ENCODE measurements around the gene EGR2. TPM values are rescaled to one million over a fixed set of nuclear protein-coding genes. Genes with fewer than 3 reads are reported as not detected.

EGR2 gene
- total and polyA plus RNA-seq, 10 of the 15 experiments (the other 5 are each of a cell fraction or from before 2014, with no cell fraction given): 8.3 to 56.5 (median 16.2) TPM

DNA sequence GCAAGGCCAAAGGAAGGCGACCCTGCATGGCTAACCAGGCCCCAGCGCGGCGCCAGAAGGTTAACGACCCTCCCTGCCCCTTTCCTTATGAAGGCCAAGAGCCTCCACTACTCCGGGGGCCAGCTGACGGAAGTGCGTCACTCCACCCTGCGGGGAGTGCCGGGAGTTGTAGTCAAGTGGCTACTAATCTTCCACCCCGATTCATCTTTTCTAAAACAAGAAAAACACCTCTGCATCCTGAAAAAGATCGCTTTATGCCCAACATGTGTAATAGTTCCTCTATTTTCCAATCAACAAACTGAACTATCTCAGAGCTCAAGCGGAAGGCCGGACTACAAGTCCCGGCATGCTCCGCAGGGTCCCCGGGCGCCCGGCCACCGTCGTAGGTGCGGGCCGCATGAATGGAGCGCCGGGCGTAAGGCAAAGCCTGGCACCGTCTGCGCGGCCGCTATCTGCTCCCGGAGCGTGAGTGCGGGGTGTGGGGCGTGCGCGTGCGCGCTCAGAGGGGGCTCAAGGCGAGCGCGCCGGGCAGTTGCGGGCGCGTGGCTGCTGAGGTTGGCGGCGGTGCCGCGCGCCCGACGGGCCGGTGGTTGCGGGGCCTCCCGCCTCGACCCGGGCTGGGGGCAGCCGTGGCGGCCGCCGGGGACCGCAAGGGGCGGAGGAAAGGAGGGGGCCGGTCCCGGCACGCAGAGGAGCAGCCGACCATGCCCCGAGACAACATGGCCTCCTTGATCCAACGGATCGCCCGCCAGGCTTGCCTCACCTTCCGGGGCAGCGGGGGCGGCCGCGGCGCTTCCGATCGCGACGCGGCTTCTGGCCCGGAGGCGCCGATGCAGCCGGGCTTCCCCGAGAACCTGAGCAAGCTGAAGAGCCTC, 11.6 kb downstream of the EGR2 start, which contains the start of gene ADO (continued):
- TF ChIP-seq, protein P1, sequence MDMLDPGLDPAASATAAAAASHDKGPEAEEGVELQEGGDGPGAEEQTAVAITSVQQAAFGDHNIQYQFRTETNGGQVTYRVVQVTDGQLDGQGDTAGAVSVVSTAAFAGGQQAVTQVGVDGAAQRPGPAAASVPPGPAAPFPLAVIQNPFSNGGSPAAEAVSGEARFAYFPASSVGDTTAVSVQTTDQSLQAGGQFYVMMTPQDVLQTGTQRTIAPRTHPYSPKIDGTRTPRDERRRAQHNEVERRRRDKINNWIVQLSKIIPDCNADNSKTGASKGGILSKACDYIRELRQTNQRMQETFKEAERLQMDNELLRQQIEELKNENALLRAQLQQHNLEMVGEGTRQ (IDR thresholded peaks at IDR 0.05; ENCODE audit: borderline replicate concordance, low read depth, low read length): no peak; the same call in 1 of the 2 replicates
- TF ChIP-seq SPI1 (IDR thresholded peaks at IDR 0.05; ENCODE audit: borderline replicate concordance, insufficient read depth, low read depth, low read length) (no peak), EP300 (IDR thresholded peaks at IDR 0.05; ENCODE audit: borderline replicate concordance in 1 of 2, control insufficient read depth in 1 of 2, low read depth in 2 of 2, low read length in 2 of 2) (peak in 1 of 2 experiments; percentile 26; a peak in 1 of 4 replicates), EZH2 (IDR thresholded peaks at IDR 0.05; ENCODE audit: borderline replicate concordance, control insufficient read depth, low read depth, low read length) (no peak), RFX5 (IDR thresholded peaks at IDR 0.05; ENCODE audit: low read depth, low read length) (no peak), MTA3 (IDR thresholded peaks at IDR 0.05; ENCODE audit: borderline replicate concordance, low read length) (no peak), PAX8 (IDR thresholded peaks at IDR 0.05) (no peak), SP1 (IDR thresholded peaks at IDR 0.05; ENCODE audit: low read depth, low read length) (no peak), GABPA (IDR thresholded peaks at IDR 0.05; ENCODE audit: low read depth) (peak; percentile 96), BCL3 (IDR thresholded peaks at IDR 0.05; ENCODE audit: borderline replicate concordance, insufficient read depth, low read depth, low read length, poor library complexity, severe bottlenecking) (no peak), BRCA1 (IDR thresholded peaks at IDR 0.05; ENCODE audit: low read depth, low read length) (no peak), DPF2 (IDR thresholded peaks at IDR 0.05) (peak; percentile 88), ASH2L (IDR thresholded peaks at IDR 0.05; ENCODE audit: borderline replicate concordance, low read depth) (peak; percentile 79; the same call in 1 of the 2 replicates), HDAC6 (IDR thresholded peaks at IDR 0.05; ENCODE audit: unreplicated experiment) (no peak), FOXK2 (IDR thresholded peaks at IDR 0.05) (no peak), BCL11A (IDR thresholded peaks at IDR 0.05; ENCODE audit: low read depth, low read length) (no peak), PML (IDR thresholded peaks at IDR 0.05; ENCODE audit: low read length) (no peak), MYC (IDR thresholded peaks at IDR 0.05; ENCODE audit: insufficient read depth, insufficient read length, insufficient replicate concordance, low read length, severe bottlenecking) (peak; percentile 61)
- TF ChIP-seq, protein P2, sequence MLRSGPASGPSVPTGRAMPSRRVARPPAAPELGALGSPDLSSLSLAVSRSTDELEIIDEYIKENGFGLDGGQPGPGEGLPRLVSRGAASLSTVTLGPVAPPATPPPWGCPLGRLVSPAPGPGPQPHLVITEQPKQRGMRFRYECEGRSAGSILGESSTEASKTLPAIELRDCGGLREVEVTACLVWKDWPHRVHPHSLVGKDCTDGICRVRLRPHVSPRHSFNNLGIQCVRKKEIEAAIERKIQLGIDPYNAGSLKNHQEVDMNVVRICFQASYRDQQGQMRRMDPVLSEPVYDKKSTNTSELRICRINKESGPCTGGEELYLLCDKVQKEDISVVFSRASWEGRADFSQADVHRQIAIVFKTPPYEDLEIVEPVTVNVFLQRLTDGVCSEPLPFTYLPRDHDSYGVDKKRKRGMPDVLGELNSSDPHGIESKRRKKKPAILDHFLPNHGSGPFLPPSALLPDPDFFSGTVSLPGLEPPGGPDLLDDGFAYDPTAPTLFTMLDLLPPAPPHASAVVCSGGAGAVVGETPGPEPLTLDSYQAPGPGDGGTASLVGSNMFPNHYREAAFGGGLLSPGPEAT (IDR thresholded peaks at IDR 0.05; ENCODE audit: low read depth): peak; percentile 59; the same call in 1 of the 2 replicates
- TF ChIP-seq, protein P3, sequence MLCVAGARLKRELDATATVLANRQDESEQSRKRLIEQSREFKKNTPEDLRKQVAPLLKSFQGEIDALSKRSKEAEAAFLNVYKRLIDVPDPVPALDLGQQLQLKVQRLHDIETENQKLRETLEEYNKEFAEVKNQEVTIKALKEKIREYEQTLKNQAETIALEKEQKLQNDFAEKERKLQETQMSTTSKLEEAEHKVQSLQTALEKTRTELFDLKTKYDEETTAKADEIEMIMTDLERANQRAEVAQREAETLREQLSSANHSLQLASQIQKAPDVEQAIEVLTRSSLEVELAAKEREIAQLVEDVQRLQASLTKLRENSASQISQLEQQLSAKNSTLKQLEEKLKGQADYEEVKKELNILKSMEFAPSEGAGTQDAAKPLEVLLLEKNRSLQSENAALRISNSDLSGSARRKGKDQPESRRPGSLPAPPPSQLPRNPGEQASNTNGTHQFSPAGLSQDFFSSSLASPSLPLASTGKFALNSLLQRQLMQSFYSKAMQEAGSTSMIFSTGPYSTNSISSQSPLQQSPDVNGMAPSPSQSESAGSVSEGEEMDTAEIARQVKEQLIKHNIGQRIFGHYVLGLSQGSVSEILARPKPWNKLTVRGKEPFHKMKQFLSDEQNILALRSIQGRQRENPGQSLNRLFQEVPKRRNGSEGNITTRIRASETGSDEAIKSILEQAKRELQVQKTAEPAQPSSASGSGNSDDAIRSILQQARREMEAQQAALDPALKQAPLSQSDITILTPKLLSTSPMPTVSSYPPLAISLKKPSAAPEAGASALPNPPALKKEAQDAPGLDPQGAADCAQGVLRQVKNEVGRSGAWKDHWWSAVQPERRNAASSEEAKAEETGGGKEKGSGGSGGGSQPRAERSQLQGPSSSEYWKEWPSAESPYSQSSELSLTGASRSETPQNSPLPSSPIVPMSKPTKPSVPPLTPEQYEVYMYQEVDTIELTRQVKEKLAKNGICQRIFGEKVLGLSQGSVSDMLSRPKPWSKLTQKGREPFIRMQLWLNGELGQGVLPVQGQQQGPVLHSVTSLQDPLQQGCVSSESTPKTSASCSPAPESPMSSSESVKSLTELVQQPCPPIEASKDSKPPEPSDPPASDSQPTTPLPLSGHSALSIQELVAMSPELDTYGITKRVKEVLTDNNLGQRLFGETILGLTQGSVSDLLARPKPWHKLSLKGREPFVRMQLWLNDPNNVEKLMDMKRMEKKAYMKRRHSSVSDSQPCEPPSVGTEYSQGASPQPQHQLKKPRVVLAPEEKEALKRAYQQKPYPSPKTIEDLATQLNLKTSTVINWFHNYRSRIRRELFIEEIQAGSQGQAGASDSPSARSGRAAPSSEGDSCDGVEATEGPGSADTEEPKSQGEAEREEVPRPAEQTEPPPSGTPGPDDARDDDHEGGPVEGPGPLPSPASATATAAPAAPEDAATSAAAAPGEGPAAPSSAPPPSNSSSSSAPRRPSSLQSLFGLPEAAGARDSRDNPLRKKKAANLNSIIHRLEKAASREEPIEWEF (IDR thresholded peaks at IDR 0.05; ENCODE audit: insufficient replicate concordance, low read depth, low read length): peak; percentile 87

Measured in GM12878 (cell line).